Ovary (tissue), 9 donors: ENCODE data around the gene ASIC2. TPM values are rescaled to one million over a fixed set of nuclear protein-coding genes. Genes with fewer than 3 reads are reported as not detected.

ENCODE experiments used
- DNase-seq, 5 donors: peaks; one replicate each; pipeline ENCODE4 v3.0.0-alpha.2; 2019 to 2020
- H3K27ac ChIP-seq, 2 donors: fragments of 200-600 bp; one replicate each; pipeline versions ENCODE4 v1.5.1 to v1.8.0; 2019 to 2022
- H3K27me3 ChIP-seq: fragments of 200-600 bp; one replicate; pipeline ENCODE4 v1.8.0; 2022
- H3K36me3 ChIP-seq: fragments of 200-600 bp; sonication (generic); one replicate; pipeline ENCODE4 v1.5.1; 2019
- H3K4me1 ChIP-seq: one replicate; pipeline ENCODE4 v1.8.1; 2013; ENCODE audit warnings: mild to moderate bottlenecking, moderate library complexity; ENCODE audit not compliant: insufficient read depth
- H3K4me3 ChIP-seq: fragments of 200-600 bp; sonication (generic); one replicate; pipeline ENCODE4 v1.5.1; 2017
- H3K9me3 ChIP-seq, 2 donors: fragments of 200-600 bp in 1 of 2; sonication (generic) in 1 of 2; one replicate each; pipeline versions ENCODE4 v1.5.1 to v1.8.1; 2013 to 2019; ENCODE audit warnings: mild to moderate bottlenecking in 1 of 2, moderate library complexity in 1 of 2
- EP300 ChIP-seq: sonication (generic); formaldehyde crosslinking; IDR thresholded peaks from one replicate; pipeline ENCODE4 v1.6.1; 2017; ENCODE audit warnings: antibody characterized with exemption
- POLR2A ChIP-seq: fragments of 450-650 bp; IDR thresholded peaks from one replicate; pipeline ENCODE4 v1.6.1; 2017; ENCODE audit warnings: antibody characterized with exemption, mild to moderate bottlenecking, moderate library complexity
- WGBS, 3 donors: extraction: QIAGEN DNeasy Blood & Tissue Kit in 1 of 3; methylation state at CpG; one replicate each; pipeline versions ENCODE4 v1.1.5 to v1.1.7; 2013 to 2017; 5-methylcytosine and 5-hydroxymethylcytosine counted together
- intact Hi-C, 4 donors: fragments of 100-400 bp; cut with DNase I; formaldehyde crosslinking; loops; one replicate each; pipeline versions ENCODE4 v1.11.0 to v1.15.1; 2022 to 2023
- polyA plus RNA-seq, 2 donors: library from polyadenylated mRNA; stranded (reverse); fragments of 200-250 nt in 1 of 2; fragments of 350-450 nt in 1 of 2; fragmentation: Illumina TruSeq in 1 of 2; extraction: RNeasy Lipid Tissue Mini Kit (QIAGEN cat#74804) in 1 of 2; gene quantifications; one replicate each; pipeline ENCODE4 v1.2.3, GENCODE V29; 2013 to 2014
- total RNA-seq, 7 donors: library from RNA; depleted of rRNA in 2 of 7; stranded (reverse); fragments of >200 nt in 2 of 7; fragmentation: NEBNext Ultra II Directional in 3 of 7; extraction: Animal tissue kit (Norgen Biotek cat#: 25700) in 3 of 7; gene quantifications; one replicate each; pipeline versions ENCODE4 v1.1.0 to v1.2.4, GENCODE V29; 2016 to 2023
- TF ChIP-seq, protein P1 (sequence below), 3 donors: fragments of 450-650 bp in 2 of 3; fragments of 200-600 bp in 1 of 3; IDR thresholded peaks; one replicate each; pipeline versions ENCODE4 v1.5.1 to v1.8.0; 2016 to 2022; ENCODE audit warnings: antibody characterized with exemption in 3 of 3, mild to moderate bottlenecking in 1 of 3
- donor health status: DM: no; HTN: no; CAD: no; lungs with moderate emphysema.
- donor health status: DM: no; HTN: no; CAD: no.
- donor health status: Bipolar disorder and iron deficiency.
- donor health status: DM: yes; HTN: yes; CAD: no.
- donor health status: DM: no; HTN: no; CAD: no.
- donor health status: DM: yes; HTN: yes; CAD: no.

ASIC2 gene
- total and polyA plus RNA-seq, 9 donors = 0.04 to 1.3 (median 0.24) TPM; not detected in 2

DNA sequence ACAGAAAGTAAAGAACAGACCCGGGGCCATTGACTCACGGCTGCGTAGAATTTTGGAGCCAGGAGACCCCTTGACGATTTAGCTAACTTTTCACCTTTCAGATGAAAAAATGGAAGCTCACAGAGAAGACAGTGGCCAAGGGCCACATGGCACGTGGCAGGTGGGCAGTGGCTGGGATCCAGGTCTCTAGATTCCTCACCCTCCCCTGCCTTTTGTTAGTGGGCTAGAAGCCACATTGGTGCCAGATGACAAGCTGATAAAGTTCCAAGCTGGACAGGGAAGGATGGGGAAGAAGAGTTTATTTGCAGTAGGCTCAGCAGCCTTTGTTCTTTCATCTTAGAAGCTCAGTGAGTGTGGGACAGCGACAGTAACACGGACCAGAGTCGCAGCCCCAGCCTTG lies 195.7 kb downstream of the ASIC2 start:
- WGBS, 3 donors = 71 to 78% (median 74%) methylated on average over 8 of the region's 8 CpGs
- H3K4me3 ChIP-seq = no peak overlapping the region
- H3K27me3 ChIP-seq = no peaks in the 10 kb centered on the region
- no peak overlapping the region for H3K27ac ChIP-seq
- no peaks in the 10 kb centered on the region for H3K36me3 ChIP-seq
- intact Hi-C loops = no loop called here
- no peaks in the 10 kb centered on the region for H3K9me3 ChIP-seq
- no peaks in the 10 kb centered on the region for H3K4me1 ChIP-seq
- no peak for TF ChIP-seq POLR2A
- TF ChIP-seq, protein P1, sequence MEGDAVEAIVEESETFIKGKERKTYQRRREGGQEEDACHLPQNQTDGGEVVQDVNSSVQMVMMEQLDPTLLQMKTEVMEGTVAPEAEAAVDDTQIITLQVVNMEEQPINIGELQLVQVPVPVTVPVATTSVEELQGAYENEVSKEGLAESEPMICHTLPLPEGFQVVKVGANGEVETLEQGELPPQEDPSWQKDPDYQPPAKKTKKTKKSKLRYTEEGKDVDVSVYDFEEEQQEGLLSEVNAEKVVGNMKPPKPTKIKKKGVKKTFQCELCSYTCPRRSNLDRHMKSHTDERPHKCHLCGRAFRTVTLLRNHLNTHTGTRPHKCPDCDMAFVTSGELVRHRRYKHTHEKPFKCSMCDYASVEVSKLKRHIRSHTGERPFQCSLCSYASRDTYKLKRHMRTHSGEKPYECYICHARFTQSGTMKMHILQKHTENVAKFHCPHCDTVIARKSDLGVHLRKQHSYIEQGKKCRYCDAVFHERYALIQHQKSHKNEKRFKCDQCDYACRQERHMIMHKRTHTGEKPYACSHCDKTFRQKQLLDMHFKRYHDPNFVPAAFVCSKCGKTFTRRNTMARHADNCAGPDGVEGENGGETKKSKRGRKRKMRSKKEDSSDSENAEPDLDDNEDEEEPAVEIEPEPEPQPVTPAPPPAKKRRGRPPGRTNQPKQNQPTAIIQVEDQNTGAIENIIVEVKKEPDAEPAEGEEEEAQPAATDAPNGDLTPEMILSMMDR (IDR thresholded peaks at IDR 0.05) = no peak
- no peak for TF ChIP-seq EP300
- no peak for DNase-seq

DNA sequence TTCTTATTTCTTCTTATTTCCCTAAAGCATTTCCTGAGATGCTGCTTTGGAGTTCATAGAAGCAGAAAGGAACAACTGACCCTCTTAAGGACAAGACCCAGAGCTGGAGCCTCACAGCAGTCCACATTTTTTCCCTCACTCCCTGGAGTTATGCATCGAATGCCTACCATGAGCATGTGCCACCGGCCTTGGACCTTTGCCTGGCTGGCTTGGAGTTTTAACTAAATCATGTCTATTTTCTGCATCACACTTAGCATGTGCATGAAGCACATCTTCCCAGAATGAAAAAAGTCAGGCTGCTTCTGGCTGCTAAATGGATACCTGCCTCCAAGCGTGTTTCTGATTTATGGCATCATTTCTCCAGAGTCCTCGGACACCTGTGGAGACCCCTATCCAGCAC lies 196.9 kb downstream of the ASIC2 start:
- Histone ChIP-seq H3K4me1 (no peaks in the 10 kb centered on the region), H3K4me3 (no peak overlapping the region), H3K36me3 (no peaks in the 10 kb centered on the region), H3K27me3 (no peaks in the 10 kb centered on the region), H3K9me3 (no peaks in the 10 kb centered on the region), H3K27ac (no peak overlapping the region)
- no peak for DNase-seq
- intact Hi-C loops = no loop called here
- TF ChIP-seq POLR2A (no peak), EP300 (no peak)
- TF ChIP-seq, protein P1 (IDR thresholded peaks at IDR 0.05) = no peak
- WGBS, 3 donors = 53 to 66% (median 55%) methylated on average over 4 of the region's 4 CpGs

DNA sequence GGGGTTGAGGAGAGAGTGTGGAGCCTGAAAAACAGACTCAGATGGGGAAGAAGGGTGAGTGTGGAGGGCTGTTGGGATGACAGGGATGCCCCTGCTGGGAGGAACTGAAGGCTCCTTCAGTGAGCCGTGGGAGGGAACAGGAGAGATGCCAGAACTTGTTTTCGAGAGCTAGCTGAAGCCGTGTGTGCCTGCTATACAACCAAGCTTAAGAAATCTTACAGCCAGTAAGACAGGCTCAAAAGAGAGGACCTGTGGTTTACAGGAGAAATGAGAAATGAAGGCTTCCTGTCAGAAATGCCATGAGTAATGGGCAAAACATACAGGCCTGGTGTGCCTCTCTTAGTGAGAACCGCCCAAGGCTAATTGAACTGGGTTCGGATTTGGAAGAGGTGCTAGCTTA lies 201.8 kb downstream of the ASIC2 start:
- TF ChIP-seq, protein P1 (IDR thresholded peaks at IDR 0.05) = no peak
- TF ChIP-seq POLR2A (no peak), EP300 (no peak)
- WGBS, 3 donors = 29 to 33% (median 30%) methylated on average over 5 of the region's 5 CpGs
- DNase-seq = no peak
- no peaks in the 10 kb centered on the region for H3K36me3 ChIP-seq
- H3K27me3 ChIP-seq = no peaks in the 10 kb centered on the region
- H3K4me3 ChIP-seq = no peak overlapping the region
- H3K4me1 ChIP-seq = no peaks in the 10 kb centered on the region
- H3K9me3 ChIP-seq = no peaks in the 10 kb centered on the region
- no peak overlapping the region for H3K27ac ChIP-seq
- intact Hi-C loops = no loop called here

DNA sequence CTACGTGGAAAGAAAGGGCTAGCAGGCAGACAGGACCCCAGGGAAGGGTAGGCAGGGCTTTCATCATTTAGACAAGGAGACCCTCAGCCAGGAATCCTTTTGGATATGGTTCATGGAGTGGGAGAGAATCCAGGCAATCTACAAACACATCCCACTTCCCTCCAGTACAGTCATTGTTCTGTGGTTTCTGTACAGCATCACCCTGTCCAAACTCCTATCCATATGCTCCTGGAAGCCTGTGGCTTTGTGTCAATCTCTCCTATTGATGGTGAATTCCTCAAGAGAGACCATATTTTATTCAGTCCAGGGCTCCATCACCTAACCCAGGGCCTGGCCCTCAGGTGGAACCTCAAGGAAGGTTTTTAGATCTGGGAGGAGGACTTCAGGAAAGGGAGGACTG lies 202.3 kb downstream of the ASIC2 start:
- Histone ChIP-seq H3K36me3 (no peaks in the 10 kb centered on the region), H3K4me3 (no peak overlapping the region), H3K9me3 (no peaks in the 10 kb centered on the region), H3K27me3 (no peaks in the 10 kb centered on the region), H3K27ac (no peak overlapping the region), H3K4me1 (no peaks in the 10 kb centered on the region)
- no peak for DNase-seq
- intact Hi-C loops = no loop called here
- WGBS, 3 donors = 16 to 46% (median 29%) methylated on average over 1 of the region's 1 CpG
- TF ChIP-seq EP300 (no peak), POLR2A (no peak)
- TF ChIP-seq, protein P1 (IDR thresholded peaks at IDR 0.05) = no peak

DNA sequence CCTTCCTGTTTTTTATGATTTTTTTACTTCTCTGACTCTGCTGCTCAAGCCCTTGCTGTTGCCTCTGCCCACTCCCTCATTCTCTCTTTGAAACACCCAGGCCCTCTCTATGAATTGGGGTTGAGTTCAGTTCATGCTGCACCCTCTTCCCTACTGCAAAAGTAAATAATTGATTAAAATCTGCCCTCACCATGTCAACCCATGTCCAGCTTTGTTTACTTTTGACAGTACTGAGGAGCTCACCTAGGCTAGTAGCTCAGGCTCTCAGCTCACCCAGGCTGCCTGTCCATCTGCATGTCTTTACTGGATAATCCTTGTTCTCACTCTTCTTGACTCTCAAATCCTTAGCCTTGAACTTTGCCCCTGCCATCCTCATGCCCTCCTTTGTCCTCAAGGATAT lies 206.2 kb downstream of the ASIC2 start:
- Histone ChIP-seq H3K36me3 (no peaks in the 10 kb centered on the region), H3K9me3 (no peaks in the 10 kb centered on the region), H3K4me3 (no peak overlapping the region), H3K27ac (no peak overlapping the region), H3K4me1 (no peaks in the 10 kb centered on the region), H3K27me3 (no peaks in the 10 kb centered on the region)
- no peak for DNase-seq
- TF ChIP-seq, protein P1 (IDR thresholded peaks at IDR 0.05) = no peak
- no peak for TF ChIP-seq POLR2A
- no peak for TF ChIP-seq EP300
- intact Hi-C loops = loop anchor here in 1 of 4 donors (10.0 kb wide), 1 partner anchor 62 kb away; no protein-coding TSS in a partner anchor
